ENCODE results near the gene USH1C. TPM values are rescaled to one million over a fixed set of nuclear protein-coding genes. Genes with fewer than 3 reads are reported as not detected.

Gene USH1C
- total RNA-seq, 4 donors from 2014 or later, result 1.0 to 5.9 (median 3.9) TPM; not detected in 1

- intact Hi-C loops (cut with DNase I), result no loop called here
- Histone ChIP-seq H3K4me1 (peaks cover 3 to 5% of the 10 kb centered on the region in 2 donors), H3K36me3 (no peaks in the 10 kb centered on the region), H3K27ac (no peak overlapping the region), H3K27me3 (no peaks in the 10 kb centered on the region), H3K9me3 (no peaks in the 10 kb centered on the region), H3K4me3 (replicated peaks in 1 of 3) (no peak overlapping the region)
- WGBS, 2 donors, result 81 to 88% methylated on average over 2 of the region's 2 CpGs
- no peak for DNase-seq
- TF ChIP-seq POLR2A (IDR thresholded peaks at IDR 0.05) (no peak), CTCF (IDR thresholded peaks at IDR 0.05) (no peak)
These were observed 60.7 kb downstream of the USH1C start for GRCh38 chr11:17483505-17483904.

GRCh38 chr11:17481905-17482304, 62.3 kb downstream of the USH1C start:
- WGBS, 2 donors, result 90 to 91% methylated on average over 2 to 4 of the region's 5 CpGs

GRCh38 chr11:17479284-17480214, 64.7 kb downstream of the USH1C start:
- peaks cover 8 to 13% of the 10 kb centered on the region in 2 donors for H3K4me1 ChIP-seq
- no peak overlapping the region for H3K4me3 ChIP-seq (replicated peaks in 1 of 3)
- intact Hi-C loops (cut with DNase I), result no loop called here
- DNase-seq, result peak; percentile 50 to 58
- H3K27ac ChIP-seq, result no peak overlapping the region
- no peaks in the 10 kb centered on the region for H3K9me3 ChIP-seq
- 30 to 35% methylated on average over 14 of the region's 14 CpGs for WGBS, 2 donors
- H3K36me3 ChIP-seq, result no peaks in the 10 kb centered on the region
- no peaks in the 10 kb centered on the region for H3K27me3 ChIP-seq
- TF ChIP-seq POLR2A (IDR thresholded peaks at IDR 0.05) (no peak), CTCF (IDR thresholded peaks at IDR 0.05) (no peak)

More at GRCh38 chr11:17481905-17482304, 62.3 kb downstream of the USH1C start:
- Histone ChIP-seq H3K4me1 (peaks cover 3 to 5% of the 10 kb centered on the region in 2 donors), H3K9me3 (no peaks in the 10 kb centered on the region), H3K4me3 (replicated peaks in 1 of 3) (no peak overlapping the region), H3K27me3 (no peaks in the 10 kb centered on the region), H3K36me3 (no peaks in the 10 kb centered on the region), H3K27ac (no peak overlapping the region)
- intact Hi-C loops (cut with DNase I), result no loop called here
- no peak for TF ChIP-seq CTCF (IDR thresholded peaks at IDR 0.05)
- no peak for TF ChIP-seq POLR2A (IDR thresholded peaks at IDR 0.05)
- no peak for DNase-seq

- no peak for DNase-seq
- Histone ChIP-seq H3K4me3 (replicated peaks in 1 of 3) (no peak overlapping the region), H3K27me3 (no peaks in the 10 kb centered on the region), H3K9me3 (no peaks in the 10 kb centered on the region), H3K27ac (no peak overlapping the region), H3K4me1 (peaks cover 8 to 13% of the 10 kb centered on the region in 2 donors), H3K36me3 (no peaks in the 10 kb centered on the region)
- 62 to 63% methylated on average over 6 of the region's 6 CpGs for WGBS, 2 donors
- TF ChIP-seq CTCF (IDR thresholded peaks at IDR 0.05) (no peak), POLR2A (IDR thresholded peaks at IDR 0.05) (no peak)
- intact Hi-C loops (cut with DNase I), result no loop called here
These were observed 66.1 kb downstream of the USH1C start for GRCh38 chr11:17478070-17478469.

GRCh38 chr11:17477361-17477760, 66.9 kb downstream of the USH1C start:
- H3K9me3 ChIP-seq, result no peaks in the 10 kb centered on the region
- no peak for TF ChIP-seq POLR2A (IDR thresholded peaks at IDR 0.05)
- intact Hi-C loops (cut with DNase I), result no loop called here
- no peak overlapping the region for H3K27ac ChIP-seq
- H3K27me3 ChIP-seq, result no peaks in the 10 kb centered on the region
- no peak overlapping the region for H3K4me3 ChIP-seq (replicated peaks in 1 of 3)
- 53 to 70% methylated on average over 6 of the region's 6 CpGs for WGBS, 2 donors
- no peak for DNase-seq
- H3K36me3 ChIP-seq, result no peaks in the 10 kb centered on the region
- peaks cover 8 to 13% of the 10 kb centered on the region in 2 donors for H3K4me1 ChIP-seq
